MCF 10A (cell line): ENCODE measurements around the gene PRSS16. TPM values are rescaled to one million over a fixed set of nuclear protein-coding genes. Genes with fewer than 3 reads are reported as not detected.

Source experiments
- Bru-seq: library from RNA; stranded (reverse); fragments of 400-500 nt; gene quantifications from one replicate; lab custom pipeline; 2021; lab: Mats Ljungman, UMichigan
- BruChase-seq, 2 experiments: library from RNA; stranded (reverse); fragments of 400-500 nt; gene quantifications; one replicate each; lab custom pipeline; 2021; lab: Mats Ljungman, UMichigan
- BruUV-seq: library from RNA; stranded (reverse); fragments of 400-500 nt; replicated peaks from 2 replicates; lab custom pipeline; 2021; lab: Mats Ljungman, UMichigan
- CTCF ChIA-PET: fragments of 300-600 bp; sonication (Branson Sonifier 250); formaldehyde crosslinking; extraction: SDS; loops from one replicate; lab custom pipeline; 2021; ENCODE audit warnings: antibody characterized with exemption, inconsistent platforms; lab: Yijun Ruan, JAX
- POLR2A ChIA-PET: fragments of 300-600, 350-650 bp; sonication (Branson Sonifier 250); formaldehyde crosslinking; extraction: SDS; loops from one replicate; lab custom pipeline; 2020; ENCODE audit warnings: antibody characterized with exemption, inconsistent platforms; lab: Yijun Ruan, JAX
- DNase-seq: peaks from one replicate; pipeline ENCODE4 v3.0.0-alpha.2; 2018; ENCODE audit not compliant: unreplicated experiment
- H3K27ac Mint-ChIP-seq: one replicate; pipeline ENCODE4 v1.8.0; 2022; ENCODE audit warnings: mild to moderate bottlenecking, low read depth, mixed read lengths; ENCODE audit not compliant: unreplicated experiment
- H3K27me3 Mint-ChIP-seq: one replicate; pipeline ENCODE4 v1.8.0; 2022; ENCODE audit warnings: mixed read lengths; ENCODE audit not compliant: insufficient read depth, unreplicated experiment
- H3K36me3 Mint-ChIP-seq: one replicate; pipeline ENCODE4 v1.8.0; 2022; ENCODE audit warnings: mild to moderate bottlenecking, moderate library complexity, mixed read lengths; ENCODE audit not compliant: insufficient read depth, unreplicated experiment
- H3K4me1 Mint-ChIP-seq: one replicate; pipeline ENCODE4 v1.8.0; 2022; ENCODE audit warnings: mixed read lengths; ENCODE audit not compliant: insufficient read depth, unreplicated experiment
- H3K4me3 Mint-ChIP-seq: one replicate; pipeline ENCODE4 v1.8.0; 2022; ENCODE audit warnings: mild to moderate bottlenecking, moderate library complexity, mixed read lengths; ENCODE audit not compliant: unreplicated experiment
- H3K9me3 Mint-ChIP-seq: one replicate; pipeline ENCODE4 v1.8.0; 2022; ENCODE audit warnings: mixed read lengths; ENCODE audit not compliant: unreplicated experiment
- CTCF ChIP-seq: fragments of 200-600 bp; IDR thresholded peaks from one replicate; pipeline ENCODE4 v1.8.0; 2022; ENCODE audit warnings: antibody characterized with exemption, mild to moderate bottlenecking; ENCODE audit not compliant: unreplicated experiment
- intact Hi-C: fragments of 100-400 bp; cut with micrococcal nuclease; formaldehyde crosslinking; loops from 2 replicates; pipeline ENCODE4 v1.14.1; 2022
- long read RNA-seq: library from polyadenylated mRNA; stranded (forward); transcript quantifications from one replicate; pipeline ENCODE4 v2.0.0, GENCODE V29; 2022
- total RNA-seq: library from RNA; stranded (reverse); gene quantifications from 2 replicates; pipeline ENCODE4 v1.2.3, GENCODE V29; 2022

PRSS16 gene
- total RNA-seq, result 22.8 and 27.9 TPM in 2 replicates
- percentile 50 among the genes with signal in this experiment for Bru-seq, nascent RNA
- BruChase-seq, experiment 1, labeled RNA remaining after a 6-hour chase, result percentile 84 among the genes with signal in this experiment
- percentile 72 among the genes with signal in this experiment for BruChase-seq, experiment 2, labeled RNA remaining after a 2-hour chase
- long read RNA-seq, transcript PRSS16-218 (5 exons, 955 nt), result minor isoform, 5 of 30 reads
- long read RNA-seq, transcript PRSS16-219 (4 exons, 1,002 nt), result minor isoform, 6 of 30 reads
- long read RNA-seq, transcript PRSS16-208 (5 exons, 962 nt), result major isoform, 7 of 30 reads
- long read RNA-seq, partial matches to known transcripts, result 9 of 30 reads
- long read RNA-seq, other reads (novel, unspliced or antisense), result 2 of 30 reads

- intact Hi-C loops, result no loop called here
- no peaks in the 10 kb centered on the region for H3K4me1 Mint-ChIP-seq
- H3K9me3 Mint-ChIP-seq, result no peaks in the 10 kb centered on the region
- no peak within 1 kb of the TSS for H3K4me3 Mint-ChIP-seq
- no TSS peak for BruUV-seq
- H3K27ac Mint-ChIP-seq, result no peak within 1 kb of the TSS
- DNase-seq, result no peak
- CTCF ChIA-PET, result interaction anchor here (0.6 to 0.7 kb wide), 3 partner anchors 10 to 723 kb away, joined by 3 to 7 read pairs (median 3); no protein-coding TSS in a partner anchor
- TF ChIP-seq CTCF, result no peak
- POLR2A ChIA-PET, result interaction anchor here (0.6 kb wide), 1 partner anchor 281 kb away, joined by 3 read pairs; no protein-coding TSS in a partner anchor
- peaks cover 18% of the 10 kb centered on the region for H3K27me3 Mint-ChIP-seq
- H3K36me3 Mint-ChIP-seq, result no peaks in the 10 kb centered on the region
Observed at GRCh38 chr6:27247133-27247836, at the start of gene PRSS16. Gene PRSS16, plus strand, starts transcription at chr6:27247701. Its CDS starts 37 bp downstream, at chr6:27247738.

- ChIA-PET CTCF (no interaction called here), POLR2A (interaction anchor here (0.8 kb wide), 1 partner anchor 46 kb away, joined by 3 read pairs; no protein-coding TSS in a partner anchor)
- intact Hi-C loops, result no loop called here
Observed at GRCh38 chr6:27205375-27206278, 41.9 kb upstream of the PRSS16 start.

GRCh38 chr6:27206806-27207205 is 40.7 kb upstream of the PRSS16 start:
- no peaks in the 10 kb centered on the region for H3K9me3 Mint-ChIP-seq
- BruUV-seq, result no TSS peak
- no peak overlapping the region for H3K27ac Mint-ChIP-seq
- H3K36me3 Mint-ChIP-seq, result no peaks in the 10 kb centered on the region
- POLR2A ChIA-PET, result interaction anchor here (0.6 kb wide), 2 partner anchors 743 to 1723 kb away, joined by 3 read pairs; no protein-coding TSS in a partner anchor
- TF ChIP-seq CTCF, result no peak
- intact Hi-C loops, result no loop called here
- CTCF ChIA-PET, result no interaction called here
- no peaks in the 10 kb centered on the region for H3K27me3 Mint-ChIP-seq
- no peak overlapping the region for H3K4me3 Mint-ChIP-seq
- no peaks in the 10 kb centered on the region for H3K4me1 Mint-ChIP-seq
- DNase-seq, result no peak

More at GRCh38 chr6:27205375-27206278, 41.9 kb upstream of the PRSS16 start:
- no peak for TF ChIP-seq CTCF
- no TSS peak for BruUV-seq
- Mint-ChIP-seq H3K36me3 (no peaks in the 10 kb centered on the region), H3K27me3 (no peaks in the 10 kb centered on the region), H3K4me1 (no peaks in the 10 kb centered on the region), H3K4me3 (no peak overlapping the region), H3K9me3 (no peaks in the 10 kb centered on the region), H3K27ac (no peak overlapping the region)
- DNase-seq, result no peak
